Suprapubic skin (tissue), 4 donors: ENCODE data around the gene ADORA1. TPM values are rescaled to one million over a fixed set of nuclear protein-coding genes. Genes with fewer than 3 reads are reported as not detected.

Source experiments
- DNase-seq, 2 donors: peaks; one replicate each; pipeline ENCODE4 v3.0.0-alpha.2; 2019; ENCODE audit warnings: low spot score in 2 of 2
- H3K27ac ChIP-seq: fragments of 200-600 bp; sonication (generic); one replicate; pipeline ENCODE4 v1.5.1; 2019
- H3K27me3 ChIP-seq: fragments of 200-600 bp; sonication (generic); one replicate; pipeline ENCODE4 v1.5.1; 2019
- H3K36me3 ChIP-seq: fragments of 200-600 bp; sonication (generic); one replicate; pipeline ENCODE4 v1.5.1; 2019
- H3K4me1 ChIP-seq: fragments of 200-600 bp; sonication (generic); one replicate; pipeline ENCODE4 v1.5.1; 2019
- H3K4me3 ChIP-seq: fragments of 200-600 bp; sonication (generic); one replicate; pipeline ENCODE4 v1.5.1; 2019; ENCODE audit warnings: mild to moderate bottlenecking
- H3K9me3 ChIP-seq: fragments of 200-600 bp; sonication (generic); one replicate; pipeline ENCODE4 v1.5.1; 2019
- CTCF ChIP-seq, 2 donors: fragments of 200-600 bp in 1 of 2; fragments of 450-650 bp in 1 of 2; sonication (generic) in 1 of 2; IDR thresholded peaks; one replicate each; pipeline ENCODE4 v1.5.1; 2016 to 2019; ENCODE audit warnings: antibody characterized with exemption in 2 of 2, mild to moderate bottlenecking in 1 of 2, moderate library complexity in 1 of 2
- EP300 ChIP-seq: sonication (generic); formaldehyde crosslinking; IDR thresholded peaks from one replicate; pipeline ENCODE4 v1.6.1; 2017; ENCODE audit warnings: antibody characterized with exemption
- POLR2A ChIP-seq, 2 donors: fragments of 450-650 bp; IDR thresholded peaks; one replicate each; pipeline ENCODE4 v1.6.1; 2017; ENCODE audit warnings: antibody characterized with exemption in 2 of 2, mild to moderate bottlenecking in 2 of 2, moderate library complexity in 2 of 2
- POLR2AphosphoS5 ChIP-seq, 3 donors: sonication (generic); formaldehyde crosslinking; IDR thresholded peaks; one replicate each; pipeline ENCODE4 v1.6.1; 2017; ENCODE audit warnings: antibody characterized with exemption in 3 of 3
- whole genome bisulfite sequencing: methylation state at CpG from one replicate; pipeline ENCODE4 v1.1.5; 2018; 5-methylcytosine and 5-hydroxymethylcytosine counted together
- total RNA-seq, 4 donors: library from RNA; depleted of rRNA; stranded (reverse); fragments of >200 nt; gene quantifications; one replicate each; pipeline ENCODE4 v1.1.0, GENCODE V29; 2016

Gene ADORA1
- total RNA-seq, 4 donors from 2014 or later: 3.4 to 8.2 (median 5.6) TPM

- Histone ChIP-seq H3K27ac (no peak overlapping the region), H3K4me3 (no peak overlapping the region), H3K4me1 (peaks cover 32% of the 10 kb centered on the region), H3K36me3 (no peaks in the 10 kb centered on the region), H3K9me3 (no peaks in the 10 kb centered on the region), H3K27me3 (no peaks in the 10 kb centered on the region)
- 96% methylated on average over 4 of the region's 4 CpGs for WGBS
- DNase-seq: no peak
- no peak for TF ChIP-seq POLR2A (IDR thresholded peaks at IDR 0.05)
- TF ChIP-seq POLR2AphosphoS5 (IDR thresholded peaks at IDR 0.05): no peak
- TF ChIP-seq EP300: no peak
- no peak for TF ChIP-seq CTCF (IDR thresholded peaks at IDR 0.05)
Observed at GRCh38 chr1:203188686-203189232, 61.2 kb downstream of the ADORA1 start.

GRCh38 chr1:203189951-203190352 lies 62.4 kb downstream of the ADORA1 start:
- TF ChIP-seq EP300 (no peak), POLR2AphosphoS5 (IDR thresholded peaks at IDR 0.05) (no peak), CTCF (IDR thresholded peaks at IDR 0.05) (no peak)
- WGBS: 62% methylated on average over 7 of the region's 7 CpGs
- peaks cover 28% of the 10 kb centered on the region for H3K4me1 ChIP-seq
- no peak overlapping the region for H3K4me3 ChIP-seq
- DNase-seq: no peak
- no peaks in the 10 kb centered on the region for H3K27me3 ChIP-seq
- no peak overlapping the region for H3K27ac ChIP-seq
- H3K36me3 ChIP-seq: no peaks in the 10 kb centered on the region
- no peaks in the 10 kb centered on the region for H3K9me3 ChIP-seq

GRCh38 chr1:203190949-203191348 lies 63.4 kb downstream of the ADORA1 start:
- Histone ChIP-seq H3K36me3 (no peaks in the 10 kb centered on the region), H3K27ac (no peak overlapping the region), H3K9me3 (no peaks in the 10 kb centered on the region), H3K4me3 (no peak overlapping the region), H3K4me1 (peaks cover 18% of the 10 kb centered on the region), H3K27me3 (no peaks in the 10 kb centered on the region)
- no peak for TF ChIP-seq POLR2A (IDR thresholded peaks at IDR 0.05)
- no peak for TF ChIP-seq POLR2AphosphoS5 (IDR thresholded peaks at IDR 0.05)
- no peak for TF ChIP-seq CTCF (IDR thresholded peaks at IDR 0.05)
- no peak for TF ChIP-seq EP300
- 95% methylated on average over 2 of the region's 2 CpGs for WGBS
- DNase-seq: no peak

GRCh38 chr1:203196371-203196770 lies 68.8 kb downstream of the ADORA1 start:
- no peak overlapping the region for H3K27ac ChIP-seq
- TF ChIP-seq POLR2AphosphoS5 (IDR thresholded peaks at IDR 0.05): no peak
- no peak for TF ChIP-seq POLR2A (IDR thresholded peaks at IDR 0.05)
- no peak for TF ChIP-seq EP300
- TF ChIP-seq CTCF (IDR thresholded peaks at IDR 0.05): no peak
- no peaks in the 10 kb centered on the region for H3K9me3 ChIP-seq
- peaks cover 3% of the 10 kb centered on the region for H3K27me3 ChIP-seq
- no peak for DNase-seq
- no peak overlapping the region for H3K4me3 ChIP-seq
- 97% methylated on average over 3 of the region's 3 CpGs for WGBS
- peaks cover 20% of the 10 kb centered on the region for H3K4me1 ChIP-seq
- no peaks in the 10 kb centered on the region for H3K36me3 ChIP-seq

GRCh38 chr1:203197625-203198024 lies 70.1 kb downstream of the ADORA1 start:
- H3K27me3 ChIP-seq: peaks cover 3% of the 10 kb centered on the region
- no peak overlapping the region for H3K4me3 ChIP-seq
- peaks cover 20% of the 10 kb centered on the region for H3K4me1 ChIP-seq
- no peaks in the 10 kb centered on the region for H3K36me3 ChIP-seq
- H3K9me3 ChIP-seq: no peaks in the 10 kb centered on the region
- DNase-seq: no peak
- no peak for TF ChIP-seq POLR2AphosphoS5 (IDR thresholded peaks at IDR 0.05)
- no peak for TF ChIP-seq EP300
- TF ChIP-seq POLR2A (IDR thresholded peaks at IDR 0.05): no peak
- no peak for TF ChIP-seq CTCF (IDR thresholded peaks at IDR 0.05)
- 76% methylated on average over 3 of the region's 3 CpGs for WGBS
- H3K27ac ChIP-seq: no peak overlapping the region
